Muscle layer of duodenum (tissue), 2 donors: ENCODE measurements around the gene NELFB.
A peak's percentile ranks its signal among the peaks of the same experiment; 100 is the strongest.

ENCODE experiments used
- H3K27ac ChIP-seq: one replicate; pipeline ENCODE4 v1.7.0; 2013; ENCODE audit warnings: mild to moderate bottlenecking, low read length
- H3K27me3 ChIP-seq: one replicate; pipeline ENCODE4 v1.7.0; 2013; ENCODE audit warnings: low read depth, mild to moderate bottlenecking, control low read depth, low read length
- H3K36me3 ChIP-seq, 2 donors: one replicate each; pipeline ENCODE4 v1.7.0; 2013; ENCODE audit warnings: low read length in 2 of 2, control low read depth in 1 of 2, mild to moderate bottlenecking in 1 of 2; ENCODE audit not compliant: insufficient read depth in 2 of 2, control insufficient read depth in 1 of 2
- H3K4me1 ChIP-seq, 2 donors: one replicate each; pipeline ENCODE4 v1.7.0; 2013; ENCODE audit warnings: low read length in 2 of 2, mild to moderate bottlenecking in 2 of 2, control low read depth in 1 of 2, moderate library complexity in 1 of 2; ENCODE audit not compliant: insufficient read depth in 2 of 2, control insufficient read depth in 1 of 2
- H3K4me3 ChIP-seq, 2 donors: one replicate each; pipeline ENCODE4 v1.7.0; 2013; ENCODE audit warnings: low read length in 2 of 2, low read depth in 1 of 2, mild to moderate bottlenecking in 1 of 2
- H3K9me3 ChIP-seq, 2 donors: one replicate each; pipeline ENCODE4 v1.7.0; 2013; ENCODE audit warnings: low read length in 2 of 2, control low read depth in 1 of 2, mild to moderate bottlenecking in 1 of 2; ENCODE audit not compliant: control insufficient read depth in 1 of 2
- donor health status: healthy.

Gene NELFB

DNA sequence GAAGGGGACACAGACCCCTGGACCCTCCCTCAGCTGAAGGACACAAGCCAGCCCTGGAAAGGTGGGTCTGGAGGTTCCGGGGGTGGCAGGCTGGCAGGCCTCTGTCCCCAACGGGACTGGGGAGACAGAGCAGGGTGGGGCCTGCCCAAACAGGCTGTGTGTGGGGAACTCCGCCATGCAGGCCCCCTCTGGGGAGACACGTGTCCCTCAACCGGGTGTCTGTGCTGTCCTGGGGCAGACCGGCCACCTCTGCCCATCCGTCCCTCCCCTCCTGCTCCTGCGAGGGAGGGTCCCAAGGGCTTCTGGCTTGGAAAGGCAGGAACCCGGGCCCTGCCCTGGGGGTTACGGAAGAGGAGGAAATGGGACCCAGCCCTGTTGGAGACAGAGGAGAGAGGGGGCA is 23.0 kb upstream of the NELFB start:
- Histone ChIP-seq H3K27ac (no peak overlapping the region), H3K36me3 (no peaks in the 10 kb centered on the region), H3K4me1 (peaks cover 0 to 19% of the 10 kb centered on the region in 2 donors), H3K27me3 (peaks cover 11% of the 10 kb centered on the region), H3K4me3 (no peak overlapping the region), H3K9me3 (no peaks in the 10 kb centered on the region)

GRCh38 chr9:137232510-137232909 is 22.6 kb upstream of the NELFB start:
- Histone ChIP-seq H3K27me3 (peaks cover 11% of the 10 kb centered on the region), H3K4me1 (peaks cover 0 to 23% of the 10 kb centered on the region in 2 donors), H3K36me3 (no peaks in the 10 kb centered on the region), H3K4me3 (no peak overlapping the region), H3K27ac (no peak overlapping the region), H3K9me3 (no peaks in the 10 kb centered on the region)

DNA sequence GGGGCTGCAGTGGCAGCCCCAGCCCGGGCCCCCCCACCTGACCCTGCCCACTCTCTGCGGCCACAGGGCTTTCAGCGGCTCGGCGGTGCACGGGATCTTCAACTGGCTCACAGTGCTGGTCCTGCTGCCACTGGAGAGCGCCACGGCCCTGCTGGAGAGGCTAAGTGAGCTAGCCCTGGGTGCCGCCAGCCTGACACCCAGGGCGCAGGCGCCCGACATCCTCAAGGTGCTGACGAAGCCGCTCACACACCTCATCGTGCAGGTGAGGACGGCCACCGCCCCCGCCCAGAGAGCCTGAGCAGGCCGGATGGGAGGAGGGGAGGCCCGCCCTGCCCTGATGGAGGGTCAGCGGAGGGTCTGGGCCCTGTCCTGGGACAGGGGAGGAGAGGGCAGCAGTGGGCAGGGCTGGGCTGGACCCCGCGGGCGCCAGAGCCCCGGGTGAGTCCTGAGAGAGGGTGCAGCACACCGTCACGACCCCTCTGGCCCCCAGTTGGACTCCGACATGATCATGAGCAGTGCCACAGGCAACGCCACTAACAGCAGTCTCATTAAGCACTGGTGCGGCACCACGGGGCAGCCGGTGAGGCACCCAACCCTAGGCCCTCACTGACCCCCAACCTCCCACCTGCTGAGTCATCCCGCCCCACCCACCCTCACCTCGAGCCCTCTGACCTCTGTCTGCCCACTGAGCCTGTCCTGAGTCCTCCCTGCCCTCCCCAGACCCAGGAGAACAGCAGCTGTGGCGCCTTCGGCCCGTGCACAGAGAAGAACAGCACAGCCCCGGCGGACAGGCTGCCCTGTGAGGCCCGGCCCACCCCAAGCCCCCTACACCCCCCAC is 21.8 kb upstream of the NELFB start:
- peaks cover 0 to 31% of the 10 kb centered on the region in 2 donors for H3K4me1 ChIP-seq
- H3K36me3 ChIP-seq: no peaks in the 10 kb centered on the region
- H3K9me3 ChIP-seq: no peaks in the 10 kb centered on the region
- H3K27me3 ChIP-seq: peaks cover 11% of the 10 kb centered on the region
- H3K4me3 ChIP-seq: no peak overlapping the region
- H3K27ac ChIP-seq: no peak overlapping the region

- peaks cover 7% of the 10 kb centered on the region for H3K27me3 ChIP-seq
- H3K9me3 ChIP-seq: no peaks in the 10 kb centered on the region
- H3K27ac ChIP-seq: no peak overlapping the region
- H3K4me1 ChIP-seq: peaks cover 0 to 39% of the 10 kb centered on the region in 2 donors
- no peaks in the 10 kb centered on the region for H3K36me3 ChIP-seq
- H3K4me3 ChIP-seq: no peak overlapping the region
Observed at GRCh38 chr9:137234055-137234697, 21.0 kb upstream of the NELFB start.

DNA sequence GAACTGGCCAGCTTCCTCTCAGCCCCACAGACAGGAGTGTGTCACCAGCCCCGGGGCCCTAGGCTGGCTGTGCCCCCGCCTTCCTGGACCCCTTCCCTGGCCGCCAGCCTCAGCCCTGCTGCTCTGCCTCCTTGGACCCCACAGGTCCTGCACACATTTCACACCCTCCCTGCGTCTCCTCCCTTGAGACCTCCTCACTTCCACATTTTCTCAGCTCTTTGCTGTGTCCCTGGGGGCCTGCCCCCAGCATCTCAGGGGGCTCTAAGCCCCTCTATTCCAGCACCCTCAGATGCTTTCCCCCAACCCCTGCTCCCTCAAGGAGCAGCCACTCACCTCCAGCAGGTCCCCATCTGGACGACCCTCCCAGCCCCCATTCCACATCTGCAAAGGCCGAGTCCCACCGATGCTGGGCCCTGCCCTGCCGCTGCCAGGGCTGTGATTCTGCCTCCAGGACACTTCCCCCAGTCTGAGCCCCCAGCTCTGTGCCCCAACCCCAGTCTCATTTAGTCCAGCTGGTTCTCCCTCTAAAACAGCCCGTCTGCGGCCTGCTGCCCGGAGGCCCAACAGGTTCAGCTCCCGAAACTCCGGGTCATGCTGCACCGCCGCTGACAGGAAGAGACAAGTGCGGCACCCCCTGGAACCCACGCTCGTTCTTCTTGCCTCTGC is 20.2 kb upstream of the NELFB start:
- Histone ChIP-seq H3K4me1 (peaks cover 0 to 44% of the 10 kb centered on the region in 2 donors), H3K36me3 (no peaks in the 10 kb centered on the region), H3K9me3 (no peaks in the 10 kb centered on the region), H3K27ac (no peak overlapping the region), H3K4me3 (no peak overlapping the region), H3K27me3 (peaks cover 3% of the 10 kb centered on the region)

DNA sequence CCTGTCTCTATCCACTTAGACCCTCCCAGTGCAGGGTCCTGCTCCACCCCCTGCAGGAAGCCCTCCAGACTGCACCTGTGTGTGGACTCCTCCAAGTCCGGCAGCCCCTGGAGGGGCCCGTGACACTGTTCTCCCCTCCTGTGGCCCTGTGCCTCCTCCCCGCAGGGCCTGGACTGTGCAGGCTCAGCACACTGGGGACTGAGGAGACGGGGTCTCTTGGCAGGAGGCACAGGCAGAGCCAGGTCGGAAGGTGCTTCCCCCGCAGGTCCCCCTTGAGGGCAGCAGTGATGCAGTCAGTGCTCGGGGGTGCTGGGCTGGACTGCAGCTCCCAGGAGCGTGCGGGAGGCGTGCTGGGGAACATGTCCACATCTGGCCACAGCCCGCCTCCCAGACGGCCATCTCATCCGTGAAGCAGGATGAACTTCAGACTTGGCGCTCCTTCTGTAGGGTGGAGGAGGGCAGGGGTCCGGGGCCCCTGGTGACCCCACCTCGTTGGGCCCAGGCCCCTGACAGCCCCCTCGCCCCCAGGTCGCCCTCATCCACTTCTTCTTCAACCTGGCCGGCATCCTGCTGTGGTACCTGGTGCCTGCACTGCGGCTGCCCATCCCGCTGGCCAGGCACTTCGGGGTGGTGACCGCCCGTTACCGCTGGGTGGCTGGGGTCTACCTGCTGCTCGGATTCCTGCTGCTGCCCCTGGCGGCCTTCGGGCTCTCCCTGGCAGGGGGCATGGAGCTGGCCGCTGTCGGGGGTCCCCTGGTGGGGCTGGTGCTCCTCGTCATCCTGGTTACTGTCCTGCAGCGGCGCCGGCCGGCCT is 19.5 kb upstream of the NELFB start:
- Histone ChIP-seq H3K27me3 (peaks cover 3% of the 10 kb centered on the region), H3K9me3 (no peaks in the 10 kb centered on the region), H3K27ac (no peak overlapping the region), H3K36me3 (no peaks in the 10 kb centered on the region), H3K4me1 (peaks cover 0 to 44% of the 10 kb centered on the region in 2 donors), H3K4me3 (peak overlapping the region in 1 of 2 donors; percentile 54)

DNA sequence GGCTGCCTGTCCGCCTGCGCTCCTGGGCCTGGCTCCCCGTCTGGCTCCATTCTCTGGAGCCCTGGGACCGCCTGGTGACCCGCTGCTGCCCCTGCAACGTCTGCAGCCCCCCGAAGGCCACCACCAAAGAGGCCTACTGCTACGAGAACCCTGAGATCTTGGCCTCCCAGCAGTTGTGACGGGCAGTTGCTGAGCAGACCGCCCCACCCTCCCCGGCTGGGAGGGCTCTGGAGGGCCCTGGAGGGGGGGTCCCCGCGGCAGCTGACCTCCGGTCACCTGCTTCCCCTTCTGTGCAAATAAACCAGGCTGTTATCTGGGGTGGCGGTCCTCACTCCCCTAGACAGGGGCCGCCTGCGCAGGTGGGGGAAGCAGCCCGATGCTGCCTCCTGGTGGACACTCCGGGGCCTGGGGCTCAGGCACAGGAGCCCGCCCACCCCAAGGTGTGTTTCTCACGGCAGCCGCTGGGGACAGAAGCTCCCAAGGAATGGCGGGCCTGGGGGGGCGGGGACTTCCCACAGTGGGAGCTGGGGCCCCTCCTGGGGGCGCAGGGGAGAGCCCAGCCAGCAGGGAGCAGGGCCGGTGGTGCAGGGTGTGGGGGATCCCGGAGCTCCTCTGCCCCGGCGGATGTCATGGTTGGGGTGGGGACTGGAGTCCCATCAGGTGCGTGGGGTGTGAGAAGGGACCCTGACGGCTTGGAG is 18.7 kb upstream of the NELFB start:
- no peaks in the 10 kb centered on the region for H3K27me3 ChIP-seq

DNA sequence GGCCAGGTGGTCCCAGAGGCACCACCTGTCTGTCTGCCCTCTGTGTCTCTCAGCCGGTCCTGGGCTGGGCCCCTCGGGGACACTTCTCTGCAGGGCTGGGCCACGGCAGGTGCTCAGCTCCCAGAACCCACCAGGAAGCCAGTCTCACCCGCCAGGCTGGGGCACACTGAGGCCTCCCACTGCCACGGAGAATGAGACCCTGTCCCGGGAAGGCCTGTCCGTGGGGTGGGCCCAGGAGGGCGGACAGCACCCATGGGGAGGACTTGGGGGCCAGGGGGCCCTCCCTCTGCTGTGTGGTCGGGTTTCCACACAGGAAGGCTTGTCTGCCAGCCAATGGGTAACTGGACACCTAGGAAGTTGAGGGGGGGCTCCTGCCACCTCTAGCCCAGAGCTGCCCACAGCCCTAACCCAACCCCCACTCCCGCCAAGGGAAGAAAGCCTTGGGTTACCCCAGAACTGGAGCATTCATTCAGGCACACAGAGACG is 18.1 kb upstream of the NELFB start:
- no peaks in the 10 kb centered on the region for H3K36me3 ChIP-seq
- no peak overlapping the region for H3K27ac ChIP-seq
- peak overlapping the region in 1 of 2 donors; percentile 54 for H3K4me3 ChIP-seq
- no peaks in the 10 kb centered on the region for H3K9me3 ChIP-seq
- no peaks in the 10 kb centered on the region for H3K27me3 ChIP-seq
- peaks cover 0 to 45% of the 10 kb centered on the region in 2 donors for H3K4me1 ChIP-seq

More for the DNA sequence above, 18.7 kb upstream of the NELFB start:
- Histone ChIP-seq H3K4me1 (peaks cover 0 to 44% of the 10 kb centered on the region in 2 donors), H3K4me3 (peak overlapping the region in 1 of 2 donors; percentile 54), H3K9me3 (no peaks in the 10 kb centered on the region), H3K36me3 (no peaks in the 10 kb centered on the region), H3K27ac (no peak overlapping the region)

GRCh38 chr9:137237759-137238726 is 17.1 kb upstream of the NELFB start:
- peaks cover 0 to 56% of the 10 kb centered on the region in 2 donors for H3K4me1 ChIP-seq
- no peak overlapping the region for H3K27ac ChIP-seq
- no peaks in the 10 kb centered on the region for H3K9me3 ChIP-seq
- no peak overlapping the region for H3K4me3 ChIP-seq
- H3K36me3 ChIP-seq: peaks cover 0 to 4% of the 10 kb centered on the region in 2 donors
- H3K27me3 ChIP-seq: no peaks in the 10 kb centered on the region
